Measurements from ENCODE around the gene FOXC1. TPM values are rescaled to one million over a fixed set of nuclear protein-coding genes. Genes with fewer than 3 reads are reported as not detected.

FOXC1 gene
- total RNA-seq, 4 donors from 2014 or later = 3.1 to 16.9 (median 7.2) TPM

- 67 to 94% methylated on average over 1 to 3 of the region's 4 CpGs for WGBS, 2 donors (ENCODE audit: low coverage in 1 of 2)
- H3K4me3 ChIP-seq = no peak overlapping the region
- H3K27ac ChIP-seq = no peak overlapping the region
- H3K9me3 ChIP-seq = no peaks in the 10 kb centered on the region
- peaks cover 29% of the 10 kb centered on the region for H3K27me3 ChIP-seq
- ATAC-seq = no peak
- H3K4me1 ChIP-seq = no peaks in the 10 kb centered on the region
- H3K36me3 ChIP-seq = no peaks in the 10 kb centered on the region
- TF ChIP-seq EP300 (IDR thresholded peaks at IDR 0.05) = no peak
- TF ChIP-seq, protein P1, sequence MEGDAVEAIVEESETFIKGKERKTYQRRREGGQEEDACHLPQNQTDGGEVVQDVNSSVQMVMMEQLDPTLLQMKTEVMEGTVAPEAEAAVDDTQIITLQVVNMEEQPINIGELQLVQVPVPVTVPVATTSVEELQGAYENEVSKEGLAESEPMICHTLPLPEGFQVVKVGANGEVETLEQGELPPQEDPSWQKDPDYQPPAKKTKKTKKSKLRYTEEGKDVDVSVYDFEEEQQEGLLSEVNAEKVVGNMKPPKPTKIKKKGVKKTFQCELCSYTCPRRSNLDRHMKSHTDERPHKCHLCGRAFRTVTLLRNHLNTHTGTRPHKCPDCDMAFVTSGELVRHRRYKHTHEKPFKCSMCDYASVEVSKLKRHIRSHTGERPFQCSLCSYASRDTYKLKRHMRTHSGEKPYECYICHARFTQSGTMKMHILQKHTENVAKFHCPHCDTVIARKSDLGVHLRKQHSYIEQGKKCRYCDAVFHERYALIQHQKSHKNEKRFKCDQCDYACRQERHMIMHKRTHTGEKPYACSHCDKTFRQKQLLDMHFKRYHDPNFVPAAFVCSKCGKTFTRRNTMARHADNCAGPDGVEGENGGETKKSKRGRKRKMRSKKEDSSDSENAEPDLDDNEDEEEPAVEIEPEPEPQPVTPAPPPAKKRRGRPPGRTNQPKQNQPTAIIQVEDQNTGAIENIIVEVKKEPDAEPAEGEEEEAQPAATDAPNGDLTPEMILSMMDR (IDR thresholded peaks at IDR 0.05) = no peak
- TF ChIP-seq POLR2A (IDR thresholded peaks at IDR 0.05) = no peak
Observed at GRCh38 chr6:1634081-1634480, 24.4 kb downstream of the FOXC1 start.

DNA sequence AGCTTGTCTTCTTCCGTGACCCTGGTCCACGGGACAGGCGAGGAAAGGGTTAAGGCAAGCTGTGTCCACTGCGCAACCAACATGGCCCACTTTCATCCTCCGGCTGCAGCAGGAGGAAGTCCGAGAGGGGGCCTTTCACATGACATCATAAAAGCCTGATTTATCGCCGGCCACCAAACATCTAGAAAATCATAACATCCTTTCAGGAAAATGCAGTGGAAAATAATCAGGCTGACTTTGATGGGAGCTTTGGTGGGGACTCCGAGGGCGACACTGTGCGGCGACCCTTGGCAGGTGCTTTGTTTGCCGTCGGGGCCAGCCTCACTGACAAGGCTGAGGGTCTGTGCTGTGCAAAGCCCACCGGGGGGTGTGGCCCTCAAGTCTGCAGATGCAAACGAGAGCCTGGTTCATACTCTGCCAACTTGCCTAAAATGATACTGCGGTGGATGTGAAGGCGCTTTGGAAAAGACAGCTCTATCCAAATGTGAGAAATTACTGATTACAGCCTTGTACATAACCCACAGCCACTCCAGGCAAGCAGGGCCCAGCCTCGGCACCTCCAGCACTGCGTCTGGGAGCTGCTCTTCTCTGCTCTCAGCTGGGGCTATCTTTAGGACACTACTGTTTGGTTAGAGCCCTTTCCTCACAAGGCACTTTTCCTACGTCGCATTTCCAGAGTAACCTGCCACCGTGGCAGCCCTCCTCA, 25.7 kb downstream of the FOXC1 start:
- no peaks in the 10 kb centered on the region for H3K9me3 ChIP-seq
- H3K27ac ChIP-seq = no peak overlapping the region
- H3K4me3 ChIP-seq = no peak overlapping the region
- no peaks in the 10 kb centered on the region for H3K4me1 ChIP-seq
- peaks cover 15% of the 10 kb centered on the region for H3K27me3 ChIP-seq
- H3K36me3 ChIP-seq = no peaks in the 10 kb centered on the region
- WGBS, 2 donors (ENCODE audit: low coverage in 1 of 2) = 29 to 68% methylated on average over 9 to 10 of the region's 23 CpGs
- TF ChIP-seq POLR2A (IDR thresholded peaks at IDR 0.05) = no peak
- TF ChIP-seq, protein P1 (IDR thresholded peaks at IDR 0.05) = no peak
- TF ChIP-seq EP300 (IDR thresholded peaks at IDR 0.05) = no peak
- no peak for TF ChIP-seq POLR2AphosphoS5 (IDR thresholded peaks at IDR 0.05)
- ATAC-seq = no peak

GRCh38 chr6:1636272-1636825, 26.6 kb downstream of the FOXC1 start:
- no peak overlapping the region for H3K4me3 ChIP-seq
- H3K27me3 ChIP-seq = peaks cover 15% of the 10 kb centered on the region
- no peaks in the 10 kb centered on the region for H3K9me3 ChIP-seq
- ATAC-seq = no peak
- WGBS, 2 donors (ENCODE audit: low coverage in 1 of 2) = 93 to 100% methylated on average over 3 to 5 of the region's 9 CpGs
- no peaks in the 10 kb centered on the region for H3K36me3 ChIP-seq
- no peak overlapping the region for H3K27ac ChIP-seq
- no peak for TF ChIP-seq EP300 (IDR thresholded peaks at IDR 0.05)
- no peak for TF ChIP-seq POLR2AphosphoS5 (IDR thresholded peaks at IDR 0.05)
- TF ChIP-seq POLR2A (IDR thresholded peaks at IDR 0.05) = no peak
- no peaks in the 10 kb centered on the region for H3K4me1 ChIP-seq

DNA sequence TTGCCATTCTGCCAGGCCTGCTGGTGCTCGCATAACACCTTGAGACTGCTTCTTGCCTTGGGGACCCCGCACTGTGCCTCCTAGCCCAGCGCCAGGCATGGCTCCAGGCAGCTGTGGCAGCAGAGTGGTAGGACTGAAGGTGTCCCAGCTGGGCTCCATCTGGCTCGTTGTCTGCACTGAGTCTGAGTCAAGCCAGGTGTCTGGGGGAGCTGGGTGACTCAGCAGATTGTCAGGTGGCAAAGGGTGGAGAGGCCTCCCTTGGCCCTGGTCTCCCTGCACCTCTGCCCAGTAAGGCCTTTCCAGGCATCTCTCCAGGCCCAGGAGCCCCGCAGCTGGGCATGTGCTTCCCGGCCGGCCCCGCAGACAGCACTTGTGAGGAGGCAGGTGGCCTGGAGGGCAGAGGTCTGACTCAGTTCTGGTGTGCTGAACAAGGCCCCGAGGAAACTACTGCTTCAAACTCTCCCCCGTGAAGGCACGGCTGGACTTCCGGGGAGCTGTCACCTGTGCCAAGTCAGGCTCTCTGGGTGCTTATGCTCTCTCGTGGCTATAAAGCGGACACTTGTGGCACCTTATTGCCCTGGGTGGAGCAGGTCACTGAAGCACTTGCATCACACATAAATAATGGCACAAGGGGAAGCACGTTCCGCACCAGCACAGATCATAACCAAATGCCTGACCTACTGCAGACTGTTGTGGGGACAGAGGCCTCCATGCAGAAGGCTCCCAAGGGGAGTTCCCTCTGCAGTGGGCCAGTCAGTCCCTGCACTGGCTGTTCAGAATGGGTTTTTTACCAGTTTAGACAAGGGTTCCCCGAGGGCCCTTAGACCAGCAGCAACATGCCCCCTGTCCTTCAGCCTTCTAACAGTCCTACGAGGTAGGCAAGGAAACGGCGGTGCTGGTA, 27.5 kb downstream of the FOXC1 start:
- no peaks in the 10 kb centered on the region for H3K9me3 ChIP-seq
- peaks cover 15% of the 10 kb centered on the region for H3K27me3 ChIP-seq
- TF ChIP-seq EP300 (IDR thresholded peaks at IDR 0.05) (no peak), POLR2AphosphoS5 (IDR thresholded peaks at IDR 0.05) (no peak), POLR2A (IDR thresholded peaks at IDR 0.05) (no peak)
- TF ChIP-seq, protein P1 (IDR thresholded peaks at IDR 0.05) = no peak
- no peaks in the 10 kb centered on the region for H3K4me1 ChIP-seq
- H3K4me3 ChIP-seq = no peak overlapping the region
- no peak for ATAC-seq
- no peak overlapping the region for H3K27ac ChIP-seq
- H3K36me3 ChIP-seq = no peaks in the 10 kb centered on the region
- 88 to 92% methylated on average over 5 of the region's 20 CpGs for WGBS, 2 donors (ENCODE audit: low coverage in 1 of 2)

DNA sequence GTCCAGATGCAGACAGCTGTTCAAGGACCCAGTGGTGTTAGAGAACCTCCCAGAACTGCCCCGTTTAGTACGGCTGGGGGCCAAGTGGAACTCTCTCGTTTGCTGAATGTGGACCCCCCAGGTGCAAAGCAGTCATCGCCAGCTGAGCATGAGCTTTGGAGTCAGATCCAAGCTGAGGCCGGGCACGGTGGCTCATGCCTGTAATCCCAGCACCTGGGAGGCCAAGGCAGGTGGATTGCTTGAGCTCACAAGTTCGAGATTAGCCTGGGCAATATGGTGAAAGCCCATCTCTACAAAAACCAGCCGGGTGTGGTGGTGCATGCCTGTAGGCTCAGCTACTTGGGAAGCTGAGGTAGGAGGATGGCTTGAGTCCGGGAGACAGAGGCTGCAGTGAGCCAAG, 29.7 kb downstream of the FOXC1 start:
- no peak for ATAC-seq
- WGBS, 2 donors (ENCODE audit: low coverage in 1 of 2) = 80 to 93% methylated on average over 1 to 2 of the region's 9 CpGs
- TF ChIP-seq EP300 (IDR thresholded peaks at IDR 0.05) (no peak), POLR2A (IDR thresholded peaks at IDR 0.05) (no peak), POLR2AphosphoS5 (IDR thresholded peaks at IDR 0.05) (no peak)
- TF ChIP-seq, protein P1 (IDR thresholded peaks at IDR 0.05) = no peak

More for the DNA sequence above, 29.7 kb downstream of the FOXC1 start:
- Histone ChIP-seq H3K4me1 (no peaks in the 10 kb centered on the region), H3K27ac (no peak overlapping the region), H3K36me3 (no peaks in the 10 kb centered on the region), H3K9me3 (no peaks in the 10 kb centered on the region), H3K27me3 (peaks cover 3% of the 10 kb centered on the region), H3K4me3 (no peak overlapping the region)
